ENCODE results near the gene NDC80. TPM values are rescaled to one million over a fixed set of nuclear protein-coding genes. Genes with fewer than 3 reads are reported as not detected.
A peak's percentile ranks its signal among the peaks of the same experiment; 100 is the strongest.

Gene NDC80
- total and polyA plus RNA-seq, 3 donors from 2014 or later, result 8.4 to 15.4 (median 12.9) TPM

DNA sequence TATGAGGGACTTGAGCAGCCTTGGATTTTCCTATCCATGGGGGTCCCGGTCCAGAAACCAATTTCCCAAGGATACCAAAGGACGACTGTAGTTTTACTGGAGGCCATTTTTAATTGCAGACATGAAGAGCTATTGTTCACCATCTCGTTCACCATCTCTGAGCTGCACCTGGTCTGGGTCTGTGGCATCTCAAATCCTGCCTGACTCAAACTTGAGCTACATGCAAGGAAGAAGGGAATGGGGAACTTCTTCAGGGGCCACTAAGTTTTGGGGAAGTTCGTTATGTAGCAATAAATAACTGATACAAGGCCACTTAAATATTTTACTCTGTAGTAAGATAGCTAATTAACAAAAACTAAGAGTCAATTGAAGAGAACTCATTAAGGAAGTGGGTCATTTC lies 82.1 kb downstream of the NDC80 start:
- no peaks in the 10 kb centered on the region for H3K27me3 ChIP-seq
- TF ChIP-seq, protein P1, sequence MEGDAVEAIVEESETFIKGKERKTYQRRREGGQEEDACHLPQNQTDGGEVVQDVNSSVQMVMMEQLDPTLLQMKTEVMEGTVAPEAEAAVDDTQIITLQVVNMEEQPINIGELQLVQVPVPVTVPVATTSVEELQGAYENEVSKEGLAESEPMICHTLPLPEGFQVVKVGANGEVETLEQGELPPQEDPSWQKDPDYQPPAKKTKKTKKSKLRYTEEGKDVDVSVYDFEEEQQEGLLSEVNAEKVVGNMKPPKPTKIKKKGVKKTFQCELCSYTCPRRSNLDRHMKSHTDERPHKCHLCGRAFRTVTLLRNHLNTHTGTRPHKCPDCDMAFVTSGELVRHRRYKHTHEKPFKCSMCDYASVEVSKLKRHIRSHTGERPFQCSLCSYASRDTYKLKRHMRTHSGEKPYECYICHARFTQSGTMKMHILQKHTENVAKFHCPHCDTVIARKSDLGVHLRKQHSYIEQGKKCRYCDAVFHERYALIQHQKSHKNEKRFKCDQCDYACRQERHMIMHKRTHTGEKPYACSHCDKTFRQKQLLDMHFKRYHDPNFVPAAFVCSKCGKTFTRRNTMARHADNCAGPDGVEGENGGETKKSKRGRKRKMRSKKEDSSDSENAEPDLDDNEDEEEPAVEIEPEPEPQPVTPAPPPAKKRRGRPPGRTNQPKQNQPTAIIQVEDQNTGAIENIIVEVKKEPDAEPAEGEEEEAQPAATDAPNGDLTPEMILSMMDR (IDR thresholded peaks at IDR 0.05), result no peak
- TF ChIP-seq POLR2A (IDR thresholded peaks at IDR 0.05), result no peak
- no peaks in the 10 kb centered on the region for H3K9me3 ChIP-seq
- no peak overlapping the region for H3K27ac ChIP-seq
- H3K4me1 ChIP-seq, result peaks cover 9% of the 10 kb centered on the region
- no peak for DNase-seq
- no peaks in the 10 kb centered on the region for H3K36me3 ChIP-seq (ENCODE audit: low read depth, missing control alignments)
- H3K4me3 ChIP-seq, result no peak overlapping the region
- 56 to 62% methylated on average over 4 of the region's 4 CpGs for WGBS, 2 donors
- intact Hi-C loops (cut with DNase I; ENCODE audit: low total_unique reads), result no loop called here

DNA sequence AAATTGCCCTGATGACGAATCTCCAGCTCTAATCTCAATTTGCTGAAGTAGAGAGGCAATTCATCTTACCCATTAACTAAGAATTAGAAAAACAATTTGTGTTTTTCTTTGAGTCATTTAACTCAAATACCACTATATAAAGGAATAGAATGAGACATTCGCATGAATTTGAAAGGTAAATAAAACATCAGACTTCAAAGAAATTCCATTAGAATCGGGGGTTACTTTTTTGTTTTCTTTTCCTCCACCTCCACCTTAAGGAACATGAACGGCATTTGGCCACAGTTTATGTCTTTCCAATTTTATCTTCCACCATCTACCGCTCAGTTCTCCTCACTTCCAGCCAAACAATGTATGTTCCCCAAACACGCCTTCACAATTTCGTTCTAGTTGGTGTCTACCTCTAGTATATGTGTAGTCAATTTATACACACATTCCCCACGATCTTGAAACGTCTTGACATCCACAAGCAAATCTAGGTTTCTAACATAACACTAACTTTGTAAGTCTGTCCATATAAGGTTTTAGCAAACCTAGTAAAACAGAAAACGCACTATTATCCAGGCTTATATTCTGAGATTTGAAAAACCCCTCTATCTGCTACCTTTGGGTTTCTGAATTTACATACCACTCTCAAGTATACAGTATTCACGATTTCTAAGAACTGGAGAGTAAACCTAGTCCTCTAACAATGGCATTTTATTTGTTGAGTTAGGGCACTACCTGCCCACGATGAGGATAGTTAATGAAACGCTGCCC lies 83.0 kb downstream of the NDC80 start:
- peaks cover 10% of the 10 kb centered on the region for H3K4me1 ChIP-seq
- H3K27me3 ChIP-seq, result no peaks in the 10 kb centered on the region
- H3K36me3 ChIP-seq (ENCODE audit: low read depth, missing control alignments), result no peaks in the 10 kb centered on the region
- intact Hi-C loops (cut with DNase I; ENCODE audit: low total_unique reads), result no loop called here
- H3K4me3 ChIP-seq, result peak overlapping the region; percentile 81 to 89
- H3K9me3 ChIP-seq, result no peaks in the 10 kb centered on the region
- TF ChIP-seq POLR2A (IDR thresholded peaks at IDR 0.05), result no peak
- TF ChIP-seq, protein P1 (IDR thresholded peaks at IDR 0.05), result no peak
- WGBS, 2 donors, result 32 to 38% methylated on average over 13 of the region's 13 CpGs
- DNase-seq, result no peak
- H3K27ac ChIP-seq, result peak overlapping the region; percentile 93 to 97

DNA sequence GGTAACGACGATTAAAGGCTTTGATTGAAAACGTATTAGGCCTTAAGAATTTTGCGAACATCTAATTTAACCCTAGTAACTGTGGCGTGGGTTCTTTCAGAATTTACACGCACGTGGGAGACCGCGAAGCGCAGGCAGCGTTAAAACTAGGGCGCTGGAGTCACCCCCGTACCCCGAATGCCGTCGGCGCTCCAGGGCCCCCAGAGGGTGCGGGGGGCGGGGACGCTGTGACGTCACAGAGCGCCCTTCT lies 83.5 kb downstream of the NDC80 start:
- no peak for TF ChIP-seq POLR2A (IDR thresholded peaks at IDR 0.05)
- TF ChIP-seq, protein P1 (IDR thresholded peaks at IDR 0.05), result no peak
- Histone ChIP-seq H3K27ac (peak overlapping the region; percentile 93 to 97), H3K36me3 (ENCODE audit: low read depth, missing control alignments) (no peaks in the 10 kb centered on the region), H3K4me3 (peak overlapping the region; percentile 81 to 89), H3K27me3 (no peaks in the 10 kb centered on the region), H3K9me3 (no peaks in the 10 kb centered on the region), H3K4me1 (peaks cover 10% of the 10 kb centered on the region)
- intact Hi-C loops (cut with DNase I; ENCODE audit: low total_unique reads), result no loop called here
- WGBS, 2 donors, result 0 to 1% methylated on average over 21 to 22 of the region's 22 CpGs
- DNase-seq, result no peak

DNA sequence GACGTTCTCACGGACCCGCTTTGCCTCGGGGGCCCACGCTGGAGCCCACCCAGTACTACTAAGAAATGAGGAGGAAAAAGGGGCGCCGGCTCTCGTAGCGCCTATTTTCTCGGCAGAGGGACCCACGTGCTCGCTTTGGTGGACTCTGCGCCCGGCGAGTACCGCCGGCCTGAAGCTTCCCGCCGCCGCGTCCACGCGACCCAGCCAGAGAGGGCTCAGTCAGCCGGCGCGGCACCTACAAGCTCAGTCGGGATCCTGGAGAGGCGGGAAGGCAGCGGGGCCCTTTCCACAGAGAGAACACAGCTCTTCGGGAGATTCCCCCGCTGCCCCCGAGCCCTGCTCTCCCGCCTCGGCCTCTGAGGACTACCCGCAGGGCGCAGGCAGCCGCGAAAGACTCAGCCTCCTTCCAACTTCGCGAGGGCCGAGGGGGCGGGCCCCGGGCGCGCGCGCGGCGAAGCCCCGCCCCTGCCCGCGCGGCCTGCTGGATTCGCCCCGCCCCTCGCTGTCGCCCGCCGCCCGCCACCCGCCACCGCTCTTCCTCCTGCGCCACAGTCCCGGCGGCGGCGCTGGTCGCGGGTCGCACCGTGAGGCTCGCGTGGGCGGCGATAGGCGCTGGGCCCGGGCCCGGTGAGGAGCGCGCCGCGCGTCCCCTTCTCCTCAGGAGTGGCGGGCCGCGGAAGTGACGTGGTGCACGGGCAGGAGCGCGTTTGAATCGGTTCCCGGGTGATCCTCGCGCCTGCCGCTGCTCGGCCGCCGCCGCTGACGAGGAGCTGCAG lies 84.0 kb downstream of the NDC80 start, which contains the start of gene SMCHD1:
Gene SMCHD1 (plus strand): TSS at position 549 of the 776 bp plus-strand sequence. CDS start 350 bp downstream, outside the sequence.
- WGBS, 2 donors, result 0% methylated on average over 10 to 95 of the region's 100 CpGs
- TF ChIP-seq, protein P1 (IDR thresholded peaks at IDR 0.05), result peak in 1 of 3 experiments; percentile 12
- peak; percentile 37 for TF ChIP-seq POLR2A (IDR thresholded peaks at IDR 0.05)
- Histone ChIP-seq H3K36me3 (ENCODE audit: low read depth, missing control alignments) (no peaks in the 10 kb centered on the region), H3K27ac (peak within 1 kb of the TSS; percentile 93 to 97), H3K4me3 (peak within 1 kb of the TSS; percentile 81 to 89), H3K4me1 (peaks cover 10% of the 10 kb centered on the region), H3K27me3 (no peaks in the 10 kb centered on the region), H3K9me3 (no peaks in the 10 kb centered on the region)
- intact Hi-C loops (cut with DNase I; ENCODE audit: low total_unique reads), result no loop called here
- DNase-seq, result peak; percentile 90

Data from testis (tissue), 3 donors.